SK-N-SH (cell line): ENCODE data around the gene AFF3. TPM values are rescaled to one million over a fixed set of nuclear protein-coding genes. Genes with fewer than 3 reads are reported as not detected.

Experiments used
- CTCF ChIA-PET: fragments of 300-600, 350-600 bp; formaldehyde crosslinking; extraction: SDS; loops from one replicate; lab custom pipeline; 2021; lab: Yijun Ruan, JAX
- POLR2A ChIA-PET: fragments of 350-600 bp; sonication (Branson Sonifier 250); formaldehyde crosslinking; extraction: SDS; loops from one replicate; lab custom pipeline; 2020; ENCODE audit warnings: antibody characterized with exemption, inconsistent platforms; lab: Yijun Ruan, JAX
- DNase-seq: peaks from one replicate; pipeline ENCODE4 v3.0.0; 2012
- H2AFZ ChIP-seq: fragments of 200-600 bp; sonication (generic); 2 replicates; pipeline ENCODE4 v1.8.1; 2016; ENCODE audit warnings: antibody characterized with exemption, mild to moderate bottlenecking, low read depth
- H3F3A ChIP-seq: fragments of 200-600 bp; sonication (generic); replicated peaks from 2 replicates; pipeline ENCODE3; 2016; ENCODE audit warnings: antibody characterized with exemption, mild to moderate bottlenecking; ENCODE audit not compliant: insufficient read depth
- H3K27ac ChIP-seq, 2 experiments: fragments of 200-500 bp in 1 of 2; fragments of 200-600 bp in 1 of 2; sonication (Bioruptor generic) in 1 of 2; sonication (generic), shearing (Covaris generic) in 1 of 2; 2 replicates each; pipeline versions ENCODE4 v1.5.1 to v1.6.1; 2014 to 2016; ENCODE audit warnings: low read depth in 2 of 2, inconsistent platforms in 1 of 2, low read length in 1 of 2, mild to moderate bottlenecking in 1 of 2, mixed read lengths in 1 of 2
- H3K27me3 ChIP-seq: fragments of 200-600 bp; sonication (generic), shearing (Covaris generic); 2 replicates; pipeline ENCODE4 v1.6.1; 2016; ENCODE audit warnings: mixed run types; ENCODE audit not compliant: insufficient read depth
- H3K36me3 ChIP-seq, 2 experiments: fragments of 200-500 bp in 1 of 2; fragments of 200-600 bp in 1 of 2; sonication (Bioruptor generic) in 1 of 2; sonication (generic) in 1 of 2; replicated peaks in 1 of 2; 2 replicates each; pipeline versions ENCODE3 to v1.5.1; 2014 to 2016; ENCODE audit warnings: low read length in 1 of 2, mild to moderate bottlenecking in 1 of 2; ENCODE audit not compliant: insufficient read depth in 2 of 2, control insufficient read depth in 1 of 2
- H3K4me1 ChIP-seq, 2 experiments: fragments of 200-500 bp in 1 of 2; fragments of 200-600 bp in 1 of 2; sonication (Bioruptor generic) in 1 of 2; sonication (generic), shearing (Covaris generic) in 1 of 2; 2 replicates each; pipeline versions ENCODE4 v1.5.1 to v1.6.1; 2014 to 2016; ENCODE audit warnings: low read depth in 1 of 2, low read length in 1 of 2, mixed run types in 1 of 2; ENCODE audit not compliant: insufficient read depth in 2 of 2, control insufficient read depth in 1 of 2
- H3K4me2 ChIP-seq: fragments of 200-600 bp; sonication (generic), shearing (Covaris generic); 2 replicates; pipeline ENCODE4 v1.6.1; 2017; ENCODE audit warnings: mixed run types
- H3K4me3 ChIP-seq, 2 experiments: fragments of 200-500 bp in 1 of 2; fragments of 200-600 bp in 1 of 2; sonication (Bioruptor generic) in 1 of 2; sonication (generic), shearing (Covaris generic) in 1 of 2; 2 replicates each; pipeline versions ENCODE4 v1.5.1 to v1.8.1; 2014 to 2016; ENCODE audit warnings: low read depth in 2 of 2, inconsistent platforms in 1 of 2, low read length in 1 of 2, mild to moderate bottlenecking in 1 of 2, mixed read lengths in 1 of 2, moderate library complexity in 1 of 2
- H3K79me2 ChIP-seq: fragments of 200-600 bp; sonication (generic); 2 replicates; pipeline ENCODE4 v1.8.1; 2017; ENCODE audit warnings: mild to moderate bottlenecking; ENCODE audit not compliant: insufficient read depth
- H3K9ac ChIP-seq: fragments of 200-600 bp; sonication (generic); 2 replicates; pipeline ENCODE4 v1.6.1; 2017; ENCODE audit warnings: mixed run types
- H3K9me2 ChIP-seq: fragments of 200-600 bp; sonication (generic); 2 replicates; pipeline ENCODE4 v1.6.1; 2017; ENCODE audit warnings: mixed run types
- H3K9me3 ChIP-seq: fragments of 200-600 bp; sonication (generic); 2 replicates; pipeline ENCODE4 v1.6.1; 2017; ENCODE audit warnings: mixed run types, mild to moderate bottlenecking, moderate library complexity
- H4K20me1 ChIP-seq: fragments of 200-600 bp; sonication (generic); 2 replicates; pipeline ENCODE4 v1.6.1; 2017; ENCODE audit warnings: mild to moderate bottlenecking, mixed run types; ENCODE audit not compliant: insufficient read depth
- CHD2 ChIP-seq: fragments of 150-350 bp; IDR thresholded peaks from 2 replicates; pipeline ENCODE4 v1.6.1; 2018; ENCODE audit warnings: low read length; ENCODE audit not compliant: partially characterized antibody
- FOSL2 ChIP-seq: IDR thresholded peaks from 2 replicates; pipeline ENCODE4 v1.4.0; 2012; ENCODE audit warnings: low read depth, mild to moderate bottlenecking, moderate library complexity, borderline replicate concordance
- JUND ChIP-seq: IDR thresholded peaks from 2 replicates; pipeline ENCODE4 v1.4.0; 2012
- MEF2A ChIP-seq: IDR thresholded peaks from 2 replicates; pipeline ENCODE4 v1.4.0; 2012; ENCODE audit warnings: low read depth, borderline replicate concordance
- NFIC ChIP-seq: IDR thresholded peaks from 2 replicates; pipeline ENCODE4 v1.4.0; 2012; ENCODE audit warnings: borderline replicate concordance
- NRF1 ChIP-seq: IDR thresholded peaks from 2 replicates; pipeline ENCODE4 v1.6.1; 2012; ENCODE audit warnings: low read depth, mild to moderate bottlenecking, low read length
- POLR2AphosphoS5 ChIP-seq: IDR thresholded peaks from 2 replicates; pipeline ENCODE4 v1.6.1; 2012; ENCODE audit warnings: low read depth, low read length
- RAD21 ChIP-seq: IDR thresholded peaks from 2 replicates; pipeline ENCODE4 v1.6.1; 2012; ENCODE audit warnings: mild to moderate bottlenecking, low read length
- RFX5 ChIP-seq: IDR thresholded peaks from 2 replicates; pipeline ENCODE4 v1.6.1; 2012; ENCODE audit warnings: mild to moderate bottlenecking, improper control_type of control experiment, low read length
- RXRA ChIP-seq: IDR thresholded peaks from 2 replicates; pipeline ENCODE4 v1.4.0; 2012; ENCODE audit warnings: low read depth, mild to moderate bottlenecking, borderline replicate concordance
- SIN3A ChIP-seq: IDR thresholded peaks from 2 replicates; pipeline ENCODE4 v1.6.1; 2012; ENCODE audit warnings: low read depth, mild to moderate bottlenecking, low read length, moderate library complexity, borderline replicate concordance
- SMC3 ChIP-seq: IDR thresholded peaks from 2 replicates; pipeline ENCODE4 v1.6.1; 2012; ENCODE audit warnings: low read depth, low read length, improper control_type of control experiment
- TAF1 ChIP-seq: IDR thresholded peaks from 2 replicates; pipeline ENCODE4 v1.6.1; 2012; ENCODE audit warnings: low read depth, mild to moderate bottlenecking, low read length, moderate library complexity, borderline replicate concordance
- TCF12 ChIP-seq: IDR thresholded peaks from 2 replicates; pipeline ENCODE4 v1.4.0; 2012
- WGBS: methylation state at CpG from one replicate; pipeline ENCODE4 v1.1.6; 2017; ENCODE audit warnings: low lambda C conversion rate; 5-methylcytosine and 5-hydroxymethylcytosine counted together
- polyA plus RNA-seq, 3 experiments: library from polyadenylated mRNA; depleted of rRNA; stranded (reverse); fragments of >200 nt; gene quantifications; 2 replicates each; pipeline ENCODE4 v1.2.3, GENCODE V29; 2012
- TF ChIP-seq, protein P1 (sequence below): IDR thresholded peaks from 2 replicates; pipeline ENCODE4 v1.4.0; 2012; ENCODE audit warnings: low read depth, borderline replicate concordance
- TF ChIP-seq, protein P2 (sequence below): IDR thresholded peaks from 2 replicates; pipeline ENCODE4 v1.4.0; 2012; ENCODE audit warnings: low read depth
- TF ChIP-seq, protein P3 (sequence below): IDR thresholded peaks from 2 replicates; pipeline ENCODE4; 2012
- TF ChIP-seq, protein P4 (sequence below): IDR thresholded peaks from 2 replicates; pipeline ENCODE4 v1.6.1; 2012; ENCODE audit warnings: mild to moderate bottlenecking, low read depth, low read length, moderate library complexity

Gene AFF3
- polyA plus RNA-seq, 1 of the 3 experiments (the other 2 are of a cell fraction), result 0.36 TPM

DNA sequence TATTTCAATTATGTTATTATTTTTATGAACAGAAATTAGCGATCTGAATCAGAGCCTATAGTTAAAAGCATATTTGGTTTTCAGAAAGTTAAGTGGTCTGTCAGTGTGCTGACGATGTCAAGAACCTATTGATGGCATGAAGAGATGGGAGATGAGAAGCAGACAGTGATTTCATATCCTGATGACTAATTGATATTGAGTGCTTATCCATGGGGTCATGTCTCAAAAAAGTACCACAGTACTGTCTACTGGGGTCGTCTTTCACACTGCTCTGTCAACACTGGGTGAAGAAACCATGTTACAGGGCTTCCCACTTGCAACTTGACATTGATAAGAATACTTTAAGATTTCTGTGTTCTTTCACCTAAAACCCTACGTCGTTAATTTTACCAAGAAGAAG, 297.1 kb downstream of the AFF3 start:
- Histone ChIP-seq H3K79me2 (no peaks in the 10 kb centered on the region), H3K36me3 (no peaks in the 10 kb centered on the region), H3K27me3 (no peaks in the 10 kb centered on the region), H3K4me2 (no peak overlapping the region), H3K27ac (no peak overlapping the region), H2AFZ (no peak overlapping the region), H3K4me3 (no peak overlapping the region), H3K4me1 (peaks cover 0 to 3% of the 10 kb centered on the region in 2 experiments; a peak in 1 of 4 replicates), H3K9me3 (no peaks in the 10 kb centered on the region), H3K9ac (no peak overlapping the region), H3F3A (no peaks in the 10 kb centered on the region), H3K9me2 (no peaks in the 10 kb centered on the region), H4K20me1 (no peaks in the 10 kb centered on the region)
- no peak for DNase-seq
- ChIA-PET POLR2A (no interaction called here), CTCF (no interaction called here)
- WGBS, result 58% methylated on average over 5 of the region's 5 CpGs
- TF ChIP-seq, protein P1, sequence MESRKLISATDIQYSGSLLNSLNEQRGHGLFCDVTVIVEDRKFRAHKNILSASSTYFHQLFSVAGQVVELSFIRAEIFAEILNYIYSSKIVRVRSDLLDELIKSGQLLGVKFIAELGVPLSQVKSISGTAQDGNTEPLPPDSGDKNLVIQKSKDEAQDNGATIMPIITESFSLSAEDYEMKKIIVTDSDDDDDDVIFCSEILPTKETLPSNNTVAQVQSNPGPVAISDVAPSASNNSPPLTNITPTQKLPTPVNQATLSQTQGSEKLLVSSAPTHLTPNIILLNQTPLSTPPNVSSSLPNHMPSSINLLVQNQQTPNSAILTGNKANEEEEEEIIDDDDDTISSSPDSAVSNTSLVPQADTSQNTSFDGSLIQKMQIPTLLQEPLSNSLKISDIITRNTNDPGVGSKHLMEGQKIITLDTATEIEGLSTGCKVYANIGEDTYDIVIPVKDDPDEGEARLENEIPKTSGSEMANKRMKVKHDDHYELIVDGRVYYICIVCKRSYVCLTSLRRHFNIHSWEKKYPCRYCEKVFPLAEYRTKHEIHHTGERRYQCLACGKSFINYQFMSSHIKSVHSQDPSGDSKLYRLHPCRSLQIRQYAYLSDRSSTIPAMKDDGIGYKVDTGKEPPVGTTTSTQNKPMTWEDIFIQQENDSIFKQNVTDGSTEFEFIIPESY, result no peak
- TF ChIP-seq TCF12, result no peak
- TF ChIP-seq, protein P2, sequence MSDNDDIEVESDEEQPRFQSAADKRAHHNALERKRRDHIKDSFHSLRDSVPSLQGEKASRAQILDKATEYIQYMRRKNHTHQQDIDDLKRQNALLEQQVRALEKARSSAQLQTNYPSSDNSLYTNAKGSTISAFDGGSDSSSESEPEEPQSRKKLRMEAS, result no peak
- no peak for TF ChIP-seq SIN3A
- TF ChIP-seq MEF2A, result no peak
- no peak for TF ChIP-seq RFX5
- no peak for TF ChIP-seq CHD2
- TF ChIP-seq TAF1, result no peak
- TF ChIP-seq FOSL2, result no peak
- no peak for TF ChIP-seq JUND
- TF ChIP-seq, protein P3, sequence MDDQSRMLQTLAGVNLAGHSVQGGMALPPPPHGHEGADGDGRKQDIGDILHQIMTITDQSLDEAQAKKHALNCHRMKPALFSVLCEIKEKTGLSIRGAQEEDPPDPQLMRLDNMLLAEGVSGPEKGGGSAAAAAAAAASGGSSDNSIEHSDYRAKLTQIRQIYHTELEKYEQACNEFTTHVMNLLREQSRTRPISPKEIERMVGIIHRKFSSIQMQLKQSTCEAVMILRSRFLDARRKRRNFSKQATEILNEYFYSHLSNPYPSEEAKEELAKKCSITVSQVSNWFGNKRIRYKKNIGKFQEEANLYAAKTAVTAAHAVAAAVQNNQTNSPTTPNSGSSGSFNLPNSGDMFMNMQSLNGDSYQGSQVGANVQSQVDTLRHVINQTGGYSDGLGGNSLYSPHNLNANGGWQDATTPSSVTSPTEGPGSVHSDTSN, result no peak
- TF ChIP-seq RAD21, result no peak
- no peak for TF ChIP-seq POLR2AphosphoS5
- TF ChIP-seq, protein P4, sequence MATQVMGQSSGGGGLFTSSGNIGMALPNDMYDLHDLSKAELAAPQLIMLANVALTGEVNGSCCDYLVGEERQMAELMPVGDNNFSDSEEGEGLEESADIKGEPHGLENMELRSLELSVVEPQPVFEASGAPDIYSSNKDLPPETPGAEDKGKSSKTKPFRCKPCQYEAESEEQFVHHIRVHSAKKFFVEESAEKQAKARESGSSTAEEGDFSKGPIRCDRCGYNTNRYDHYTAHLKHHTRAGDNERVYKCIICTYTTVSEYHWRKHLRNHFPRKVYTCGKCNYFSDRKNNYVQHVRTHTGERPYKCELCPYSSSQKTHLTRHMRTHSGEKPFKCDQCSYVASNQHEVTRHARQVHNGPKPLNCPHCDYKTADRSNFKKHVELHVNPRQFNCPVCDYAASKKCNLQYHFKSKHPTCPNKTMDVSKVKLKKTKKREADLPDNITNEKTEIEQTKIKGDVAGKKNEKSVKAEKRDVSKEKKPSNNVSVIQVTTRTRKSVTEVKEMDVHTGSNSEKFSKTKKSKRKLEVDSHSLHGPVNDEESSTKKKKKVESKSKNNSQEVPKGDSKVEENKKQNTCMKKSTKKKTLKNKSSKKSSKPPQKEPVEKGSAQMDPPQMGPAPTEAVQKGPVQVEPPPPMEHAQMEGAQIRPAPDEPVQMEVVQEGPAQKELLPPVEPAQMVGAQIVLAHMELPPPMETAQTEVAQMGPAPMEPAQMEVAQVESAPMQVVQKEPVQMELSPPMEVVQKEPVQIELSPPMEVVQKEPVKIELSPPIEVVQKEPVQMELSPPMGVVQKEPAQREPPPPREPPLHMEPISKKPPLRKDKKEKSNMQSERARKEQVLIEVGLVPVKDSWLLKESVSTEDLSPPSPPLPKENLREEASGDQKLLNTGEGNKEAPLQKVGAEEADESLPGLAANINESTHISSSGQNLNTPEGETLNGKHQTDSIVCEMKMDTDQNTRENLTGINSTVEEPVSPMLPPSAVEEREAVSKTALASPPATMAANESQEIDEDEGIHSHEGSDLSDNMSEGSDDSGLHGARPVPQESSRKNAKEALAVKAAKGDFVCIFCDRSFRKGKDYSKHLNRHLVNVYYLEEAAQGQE, result no peak
- no peak for TF ChIP-seq RXRA
- no peak for TF ChIP-seq NRF1
- TF ChIP-seq SMC3, result no peak
- no peak for TF ChIP-seq NFIC
